GM18870 (cell line): ENCODE data around the gene AGBL4.
"Not testable (repeated sequence)": the region's sequence is repeated elsewhere in the genome, so short reads cannot be mapped to it uniquely, and the experiment has no call there.

Source experiments
- ATAC-seq: cut with Tn5 transposase; IDR thresholded peaks from one replicate; pipeline ENCODE4 v1.9.1; 2021; ENCODE audit warnings: moderate library complexity; ENCODE audit not compliant: unreplicated experiment

AGBL4 gene

GRCh38 chr1:50023292-50024159 is at the start of gene AGBL4:
Gene AGBL4, minus strand, starts transcription at chr1:50023954.
- no peak for ATAC-seq

GRCh38 chr1:50066806-50067205 is 43.1 kb upstream of the AGBL4 start:
- ATAC-seq, result no peak

DNA sequence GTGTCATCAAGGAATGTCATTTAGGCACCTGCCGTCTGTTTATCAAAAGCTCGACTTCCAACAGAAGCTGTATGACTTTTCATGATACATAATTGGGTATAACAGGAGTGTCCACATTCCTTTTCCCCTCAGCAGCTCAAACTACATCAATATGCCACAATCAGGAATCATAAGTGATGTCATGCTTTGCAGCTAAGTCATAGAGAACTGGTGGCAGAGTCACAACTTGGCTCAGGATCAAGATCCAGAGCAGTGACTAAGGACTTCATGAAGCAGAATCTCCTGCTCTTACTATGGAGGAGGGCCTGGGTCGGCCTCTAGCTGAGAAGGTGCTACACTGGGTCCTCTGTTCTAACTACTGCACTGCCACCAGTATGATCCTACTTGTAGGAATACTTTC is 36.5 kb upstream of the AGBL4 start:
- ATAC-seq, result no peak

DNA sequence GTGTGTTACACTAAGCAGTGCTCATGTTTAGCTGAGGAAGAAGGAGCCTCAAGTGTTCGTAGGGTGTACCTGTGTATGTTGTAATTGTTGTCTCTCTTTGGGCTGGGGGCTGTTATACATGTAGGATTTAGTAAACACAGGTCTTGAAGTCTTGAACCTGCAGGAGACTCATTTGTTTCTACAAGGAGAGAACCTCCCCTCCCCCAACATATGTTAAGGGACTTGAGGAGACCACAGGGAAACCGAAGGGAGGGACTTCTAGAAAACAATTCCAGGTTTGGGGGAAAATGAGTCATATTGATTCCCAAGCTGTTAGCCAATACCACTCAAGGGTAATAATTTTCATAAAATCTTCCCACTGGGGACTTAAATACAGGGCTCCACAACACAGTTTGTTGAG is 25.0 kb upstream of the AGBL4 start:
- no peak for ATAC-seq

GRCh38 chr1:50047916-50048694 is 24.4 kb upstream of the AGBL4 start:
- ATAC-seq, result no peak

GRCh38 chr1:50038237-50038809 is 14.6 kb upstream of the AGBL4 start:
- ATAC-seq, result no peak

GRCh38 chr1:50027794-50028193 is 4.0 kb upstream of the AGBL4 start:
- no peak for ATAC-seq

GRCh38 chr1:49995734-49996133 is 28.0 kb downstream of the AGBL4 start:
- ATAC-seq, result no peak

DNA sequence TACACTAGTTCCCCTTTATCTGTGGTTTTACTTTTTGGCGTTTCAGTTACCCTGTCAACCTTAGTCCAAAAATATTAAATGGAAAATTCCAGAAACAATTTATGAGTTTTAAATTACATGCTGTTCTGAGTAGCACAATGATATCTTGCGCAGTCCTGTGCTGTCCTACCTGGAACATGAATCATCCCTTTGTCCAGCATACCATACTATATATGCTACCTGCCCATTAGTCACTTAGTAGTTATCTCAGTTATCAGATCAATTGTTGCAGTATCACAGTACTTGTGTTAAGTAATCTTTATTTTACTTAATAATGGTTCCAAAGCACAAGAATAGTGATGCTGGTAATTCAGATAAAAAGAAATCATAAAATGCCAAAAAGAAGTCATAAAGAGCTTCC is 52.7 kb downstream of the AGBL4 start:
- no peak for ATAC-seq

- no peak for ATAC-seq
Observed at GRCh38 chr1:49951385-49951784, 72.4 kb downstream of the AGBL4 start.

- ATAC-seq, result not testable (repeated sequence)
Observed at GRCh38 chr1:49915301-49915700, 108.5 kb downstream of the AGBL4 start.

DNA sequence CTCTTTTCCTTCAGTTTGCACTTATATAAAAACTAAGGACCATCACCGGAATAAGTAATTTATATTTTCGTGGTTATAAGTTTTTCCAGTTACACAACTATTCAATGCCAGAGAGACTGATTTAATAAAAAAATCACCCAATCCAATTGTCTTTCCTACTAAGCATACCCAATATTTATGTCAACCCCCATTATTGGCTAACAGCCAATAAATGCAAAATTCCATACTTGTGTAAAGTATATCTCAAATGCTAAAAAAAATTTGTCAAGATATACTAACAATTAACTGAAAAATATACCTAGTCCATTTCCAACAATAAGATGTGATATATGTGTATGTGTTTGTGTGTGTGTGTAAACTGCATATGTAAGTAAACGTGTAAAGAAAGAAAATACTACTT is 117.4 kb downstream of the AGBL4 start:
- no peak for ATAC-seq

DNA sequence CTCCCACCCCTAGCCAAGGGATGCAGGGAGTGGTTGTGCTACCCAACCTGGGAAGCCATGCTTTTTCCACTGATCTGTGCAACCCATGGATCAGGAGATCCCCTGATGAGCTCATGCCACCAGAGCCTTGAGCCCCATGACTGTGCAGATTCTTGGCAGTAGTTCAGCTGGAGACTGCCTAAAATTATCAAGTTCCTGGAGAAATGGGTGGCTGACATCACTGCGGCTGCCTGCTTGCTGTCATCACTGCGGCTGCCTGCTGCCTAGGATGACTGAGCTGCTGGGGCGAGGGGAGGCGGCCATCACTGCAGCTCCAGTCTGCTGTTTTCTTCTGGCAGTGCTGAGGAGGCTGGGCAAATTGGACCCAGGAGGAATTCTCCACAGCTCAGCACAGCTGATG is 159.2 kb downstream of the AGBL4 start:
- ATAC-seq, result no peak

DNA sequence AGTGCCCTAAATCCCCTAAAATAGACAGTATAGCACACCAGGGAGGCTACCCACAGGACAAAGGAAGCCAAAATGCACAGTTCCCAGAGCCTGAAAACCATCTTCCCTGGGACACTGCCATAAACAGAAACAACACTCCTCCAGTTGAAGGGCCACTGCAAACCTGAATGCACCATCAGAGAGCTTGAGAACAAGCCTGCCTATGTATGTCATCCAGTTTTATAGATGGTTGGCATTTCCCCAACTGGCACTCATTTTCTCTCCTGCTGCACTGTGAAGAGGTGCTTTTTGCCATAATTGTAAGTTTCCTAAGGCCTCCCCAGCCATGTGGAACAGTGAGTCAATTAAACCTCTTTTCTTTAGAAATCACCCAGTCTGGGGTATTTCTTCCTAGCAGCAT is 169.0 kb downstream of the AGBL4 start:
- ATAC-seq, result no peak

- no peak for ATAC-seq
Observed at GRCh38 chr1:49842596-49842995, 181.2 kb downstream of the AGBL4 start.

DNA sequence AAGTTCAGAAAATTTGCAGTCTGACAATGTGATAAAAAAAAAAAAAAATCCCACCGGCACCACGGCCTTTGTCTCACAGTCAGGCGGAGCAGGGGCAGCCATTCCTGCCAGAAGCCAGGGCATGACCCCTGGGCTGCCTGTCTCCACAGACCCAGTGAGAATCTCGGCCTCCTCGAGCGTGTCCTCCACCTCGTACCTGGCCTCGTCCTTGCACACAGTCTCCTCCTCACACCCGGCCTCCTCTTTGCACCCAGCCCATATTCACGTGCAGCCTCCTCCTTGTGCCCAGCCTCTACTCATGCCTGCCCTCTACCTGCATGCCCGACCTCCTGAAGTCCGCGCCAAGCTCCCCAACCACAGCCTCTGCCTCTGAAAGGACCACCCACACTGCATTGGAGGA is 182.0 kb downstream of the AGBL4 start:
- no peak for ATAC-seq

GRCh38 chr1:49824261-49824660 is 199.5 kb downstream of the AGBL4 start:
- ATAC-seq, result no peak

GRCh38 chr1:49817681-49818080 is 206.1 kb downstream of the AGBL4 start:
- ATAC-seq, result no peak

DNA sequence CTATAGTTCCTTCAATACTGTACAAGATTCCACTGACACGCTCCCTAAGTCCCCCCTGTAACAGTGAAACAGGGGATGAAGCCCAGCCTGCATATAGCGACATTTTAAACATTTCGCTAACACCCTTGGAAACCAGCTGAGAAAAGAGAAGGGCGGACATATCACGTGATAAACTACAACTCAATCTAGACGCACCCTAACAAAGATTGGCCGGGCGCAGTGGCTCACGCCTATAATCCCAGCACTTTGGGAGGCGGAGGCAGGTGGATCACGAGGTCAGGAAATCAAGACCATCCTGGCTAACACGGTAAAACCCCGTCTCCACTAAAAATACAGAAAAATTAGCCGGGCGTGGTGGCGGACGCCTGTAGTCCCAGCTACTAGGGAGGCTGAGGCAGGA is 236.7 kb downstream of the AGBL4 start:
- ATAC-seq, result not testable (repeated sequence)

- ATAC-seq, result no peak
Observed at GRCh38 chr1:49765034-49765433, 258.7 kb downstream of the AGBL4 start.

GRCh38 chr1:49738118-49738517 is 285.6 kb downstream of the AGBL4 start:
- not testable (repeated sequence) for ATAC-seq

DNA sequence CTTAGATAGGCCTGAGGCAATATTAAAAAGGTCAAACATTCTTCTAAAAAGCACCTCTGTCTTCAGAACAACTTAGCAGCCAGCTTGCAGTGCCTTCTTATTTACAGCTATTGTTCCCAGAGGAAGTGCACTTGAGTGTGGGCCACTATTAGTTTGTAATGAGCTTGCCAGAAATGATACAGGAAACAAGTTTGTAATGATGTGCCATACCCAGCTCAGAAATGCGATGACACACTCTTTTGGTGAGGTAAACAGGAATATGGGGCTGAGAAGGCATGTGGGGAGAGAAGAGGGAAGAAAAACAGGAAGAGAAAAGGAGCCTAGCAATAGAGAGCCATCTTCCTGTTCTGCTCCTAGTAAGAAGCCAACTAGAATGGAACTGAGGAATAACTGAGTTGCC is 295.4 kb downstream of the AGBL4 start:
- ATAC-seq, result no peak
